Pancreas (tissue), 10 donors: ENCODE data around the gene CRISP3. TPM values are rescaled to one million over a fixed set of nuclear protein-coding genes. Genes with fewer than 3 reads are reported as not detected.

ENCODE experiments used
- ATAC-seq, 4 donors: fragments of 200-7000 bp; cut with Tn5 transposase; one replicate each; pipeline versions ENCODE4 v1.8.0 to v1.9.1; 2020; ENCODE audit warnings: mild to moderate bottlenecking in 4 of 4, moderate library complexity in 4 of 4
- DNase-seq, 6 donors: peaks; one replicate each; pipeline ENCODE4 v3.0.0-alpha.2; 2020
- FAIRE-seq: peaks from 2 replicates; lab custom pipeline; 2012; peaks lifted over from hg19 to GRCh38; lab: Jason Lieb, UNC
- H3K27ac ChIP-seq, 4 donors: fragments of 200-600 bp; sonication (generic); 1 replicate in 3 of 4; 2 replicates in 1 of 4; pipeline versions ENCODE4 v1.5.0 to v1.8.0; 2020
- H3K27me3 ChIP-seq, 4 donors: fragments of 200-600 bp; one replicate each; pipeline ENCODE4 v1.8.0; 2021
- H3K36me3 ChIP-seq, 3 donors: fragments of 200-600 bp; sonication (generic) in 1 of 3; one replicate each; pipeline versions ENCODE4 v1.5.0 to v1.8.0; 2020 to 2021
- H3K4me1 ChIP-seq, 3 donors: fragments of 200-600 bp; one replicate each; pipeline ENCODE4 v1.8.0; 2021
- H3K4me3 ChIP-seq, 4 donors: fragments of 200-600 bp; sonication (generic) in 2 of 4; one replicate each; pipeline versions ENCODE4 v1.5.0 to v1.8.0; 2020 to 2021
- H3K9me3 ChIP-seq, 4 donors: fragments of 200-600 bp; one replicate each; pipeline ENCODE4 v1.8.0; 2021
- CTCF ChIP-seq, 4 donors: fragments of 200-600 bp; sonication (generic) in 3 of 4; IDR thresholded peaks; one replicate each; pipeline versions ENCODE4 v1.5.0 to v1.8.0; 2021; ENCODE audit warnings: antibody characterized with exemption in 4 of 4
- WGBS, 2 donors: extraction: QIAGEN DNeasy Blood & Tissue Kit; methylation state at CpG; one replicate each; pipeline ENCODE4 v1.1.7; 2013; 5-methylcytosine and 5-hydroxymethylcytosine counted together
- intact Hi-C, 3 donors: fragments of 100-400 bp; cut with DNase I; formaldehyde crosslinking; loops; one replicate each; pipeline versions ENCODE4 v1.11.1 to v1.14.2; 2022
- polyA plus RNA-seq, 2 donors: library from polyadenylated mRNA; stranded (reverse); fragments of 200-250 nt; gene quantifications; one replicate each; pipeline ENCODE4 v1.2.3, GENCODE V29; 2013
- total RNA-seq, 6 donors: library from RNA; stranded (reverse); fragmentation: NEBNext Ultra II Directional in 4 of 6; extraction: Animal tissue kit (Norgen Biotek cat#: 25700) in 4 of 6; gene quantifications; one replicate each; pipeline versions ENCODE4 v1.2.1 to v1.2.4, GENCODE V29; 2021 to 2023
- donor health status: healthy with polysubstance abuse.
- donor health status: DM: no; HTN: no; CAD: no; lungs with moderate emphysema.
- donor health status: DM: no; HTN: no; CAD: no.
- donor health status: control.
- donor health status: control.
- donor health status: Bipolar disorder and iron deficiency.
- donor health status: DM: yes; HTN: yes; CAD: no.
- donor health status: DM: no; HTN: no; CAD: no.
- donor health status: DM: no; HTN: no; CAD: no.
- donor health status: DM: yes; HTN: yes; CAD: no.

Gene CRISP3
- total and polyA plus RNA-seq, 8 donors = 0.47 to 35.4 (median 7.5) TPM

GRCh38 chr6:49721297-49721696 lies 22.9 kb downstream of the CRISP3 start:
- FAIRE-seq (no peak), DNase-seq (no peak), ATAC-seq (no peak)
- Histone ChIP-seq H3K27ac (no peak overlapping the region), H3K4me3 (no peak overlapping the region), H3K4me1 (no peaks in the 10 kb centered on the region), H3K27me3 (no peaks in the 10 kb centered on the region), H3K9me3 (no peaks in the 10 kb centered on the region), H3K36me3 (no peaks in the 10 kb centered on the region)
- no peak for TF ChIP-seq CTCF (IDR thresholded peaks at IDR 0.05)
- intact Hi-C loops = no loop called here
- WGBS, 2 donors = 75 to 78% methylated on average over 2 of the region's 2 CpGs

GRCh38 chr6:49720372-49720771 lies 23.8 kb downstream of the CRISP3 start:
- no peaks in the 10 kb centered on the region for H3K36me3 ChIP-seq
- H3K4me3 ChIP-seq = no peak overlapping the region
- H3K9me3 ChIP-seq = no peaks in the 10 kb centered on the region
- intact Hi-C loops = no loop called here
- FAIRE-seq (no peak), ATAC-seq (no peak), DNase-seq (no peak)
- 66 to 85% methylated on average over 7 of the region's 7 CpGs for WGBS, 2 donors
- no peaks in the 10 kb centered on the region for H3K27me3 ChIP-seq
- TF ChIP-seq CTCF (IDR thresholded peaks at IDR 0.05) = no peak
- H3K27ac ChIP-seq = no peak overlapping the region
- no peaks in the 10 kb centered on the region for H3K4me1 ChIP-seq

- ATAC-seq = peak in 3 of 4 donors; percentile 8 to 67 (median 32)
- no peaks in the 10 kb centered on the region for H3K9me3 ChIP-seq
- TF ChIP-seq CTCF (IDR thresholded peaks at IDR 0.05) = no peak
- no peak within 1 kb of the TSS for H3K27ac ChIP-seq
- no peaks in the 10 kb centered on the region for H3K36me3 ChIP-seq
- no peaks in the 10 kb centered on the region for H3K4me1 ChIP-seq
- no peaks in the 10 kb centered on the region for H3K27me3 ChIP-seq
- no peak for FAIRE-seq
- peak in 1 of 6 donors; percentile 48 for DNase-seq
- peak within 1 kb of the TSS in 2 of 4 donors; percentile 17 for H3K4me3 ChIP-seq
- 18 to 34% methylated on average over 26 of the region's 26 CpGs for WGBS, 2 donors
- intact Hi-C loops = no loop called here
Observed at GRCh38 chr6:49713346-49713745, 30.8 kb downstream of the CRISP3 start, which contains the start of gene CRISP2. Gene CRISP2 (minus strand): TSS chr6:49713543. CDS start chr6:49709196, 4,347 bp downstream.

- intact Hi-C loops = no loop called here
- ATAC-seq (no peak), DNase-seq (no peak), FAIRE-seq (no peak)
- no peaks in the 10 kb centered on the region for H3K4me1 ChIP-seq
- no peak for TF ChIP-seq CTCF (IDR thresholded peaks at IDR 0.05)
- no peak overlapping the region for H3K27ac ChIP-seq
- no peaks in the 10 kb centered on the region for H3K36me3 ChIP-seq
- no peak overlapping the region for H3K4me3 ChIP-seq
- no peaks in the 10 kb centered on the region for H3K27me3 ChIP-seq
- no peaks in the 10 kb centered on the region for H3K9me3 ChIP-seq
Observed at GRCh38 chr6:49698478-49698877, 45.7 kb downstream of the CRISP3 start.

- Histone ChIP-seq H3K36me3 (no peaks in the 10 kb centered on the region), H3K27me3 (no peaks in the 10 kb centered on the region), H3K9me3 (no peaks in the 10 kb centered on the region), H3K4me3 (no peak overlapping the region), H3K27ac (no peak overlapping the region), H3K4me1 (no peaks in the 10 kb centered on the region)
- TF ChIP-seq CTCF (IDR thresholded peaks at IDR 0.05) = no peak
- WGBS, 2 donors = 59 to 77% methylated on average over 1 of the region's 1 CpG
- intact Hi-C loops = no loop called here
- ATAC-seq = no peak
- FAIRE-seq = no peak
- no peak for DNase-seq
Observed at GRCh38 chr6:49693512-49693911, 50.7 kb downstream of the CRISP3 start.
